Fibroblast of mammary gland (primary cell): Measurements from ENCODE around the gene OMA1.
A peak's percentile ranks its signal among the peaks of the same experiment; 100 is the strongest.

Source experiments
- DNase-seq: peaks from one replicate; pipeline ENCODE4 v3.0.0-alpha.2; 2010; ENCODE audit warnings: low read depth
- H3K4me3 ChIP-seq: 2 replicates; pipeline ENCODE4 v1.5.1; 2011; ENCODE audit warnings: low read depth, mild to moderate bottlenecking, low read length, moderate library complexity; ENCODE audit not compliant: control insufficient read depth
- TF ChIP-seq, protein P1 (sequence below): conservative IDR thresholded peaks from 2 replicates; pipeline ENCODE4 v1.5.1; 2011; ENCODE audit warnings: low read depth, low read length, inconsistent platforms; ENCODE audit not compliant: control insufficient read depth, insufficient read depth

The OMA1 gene

DNA sequence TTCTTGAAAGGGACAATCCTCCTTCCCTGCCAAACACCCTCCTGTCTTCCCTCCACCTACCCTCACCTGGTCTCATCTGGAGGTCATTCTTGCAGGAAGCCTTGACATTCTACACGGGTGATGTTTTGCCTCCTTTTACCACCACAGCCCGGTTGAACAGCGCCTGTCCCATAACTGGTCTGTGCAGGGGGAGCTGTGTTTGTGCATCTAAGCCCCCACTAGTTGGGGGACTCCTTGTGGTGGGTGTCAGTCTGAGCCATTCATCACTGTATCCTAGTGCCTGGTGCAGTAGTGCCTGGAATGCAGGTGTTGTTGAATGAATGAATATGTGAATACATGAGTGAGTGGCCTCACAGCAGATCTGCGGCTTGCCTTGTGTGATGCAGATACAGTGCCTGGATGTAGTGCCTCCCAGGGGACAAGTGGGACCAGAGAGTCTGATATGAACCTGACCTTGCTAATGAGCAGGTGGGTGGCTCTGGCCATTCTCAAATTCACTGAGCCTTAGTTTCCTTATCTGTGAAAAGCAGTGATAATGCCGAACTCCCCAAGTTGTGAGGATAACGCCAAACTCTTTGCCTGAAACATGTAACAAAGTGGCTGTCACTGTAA, 79.8 kb downstream of the OMA1 start:
- no peak for DNase-seq
- H3K4me3 ChIP-seq: no peak overlapping the region
- TF ChIP-seq, protein P1, sequence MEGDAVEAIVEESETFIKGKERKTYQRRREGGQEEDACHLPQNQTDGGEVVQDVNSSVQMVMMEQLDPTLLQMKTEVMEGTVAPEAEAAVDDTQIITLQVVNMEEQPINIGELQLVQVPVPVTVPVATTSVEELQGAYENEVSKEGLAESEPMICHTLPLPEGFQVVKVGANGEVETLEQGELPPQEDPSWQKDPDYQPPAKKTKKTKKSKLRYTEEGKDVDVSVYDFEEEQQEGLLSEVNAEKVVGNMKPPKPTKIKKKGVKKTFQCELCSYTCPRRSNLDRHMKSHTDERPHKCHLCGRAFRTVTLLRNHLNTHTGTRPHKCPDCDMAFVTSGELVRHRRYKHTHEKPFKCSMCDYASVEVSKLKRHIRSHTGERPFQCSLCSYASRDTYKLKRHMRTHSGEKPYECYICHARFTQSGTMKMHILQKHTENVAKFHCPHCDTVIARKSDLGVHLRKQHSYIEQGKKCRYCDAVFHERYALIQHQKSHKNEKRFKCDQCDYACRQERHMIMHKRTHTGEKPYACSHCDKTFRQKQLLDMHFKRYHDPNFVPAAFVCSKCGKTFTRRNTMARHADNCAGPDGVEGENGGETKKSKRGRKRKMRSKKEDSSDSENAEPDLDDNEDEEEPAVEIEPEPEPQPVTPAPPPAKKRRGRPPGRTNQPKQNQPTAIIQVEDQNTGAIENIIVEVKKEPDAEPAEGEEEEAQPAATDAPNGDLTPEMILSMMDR: no peak

DNA sequence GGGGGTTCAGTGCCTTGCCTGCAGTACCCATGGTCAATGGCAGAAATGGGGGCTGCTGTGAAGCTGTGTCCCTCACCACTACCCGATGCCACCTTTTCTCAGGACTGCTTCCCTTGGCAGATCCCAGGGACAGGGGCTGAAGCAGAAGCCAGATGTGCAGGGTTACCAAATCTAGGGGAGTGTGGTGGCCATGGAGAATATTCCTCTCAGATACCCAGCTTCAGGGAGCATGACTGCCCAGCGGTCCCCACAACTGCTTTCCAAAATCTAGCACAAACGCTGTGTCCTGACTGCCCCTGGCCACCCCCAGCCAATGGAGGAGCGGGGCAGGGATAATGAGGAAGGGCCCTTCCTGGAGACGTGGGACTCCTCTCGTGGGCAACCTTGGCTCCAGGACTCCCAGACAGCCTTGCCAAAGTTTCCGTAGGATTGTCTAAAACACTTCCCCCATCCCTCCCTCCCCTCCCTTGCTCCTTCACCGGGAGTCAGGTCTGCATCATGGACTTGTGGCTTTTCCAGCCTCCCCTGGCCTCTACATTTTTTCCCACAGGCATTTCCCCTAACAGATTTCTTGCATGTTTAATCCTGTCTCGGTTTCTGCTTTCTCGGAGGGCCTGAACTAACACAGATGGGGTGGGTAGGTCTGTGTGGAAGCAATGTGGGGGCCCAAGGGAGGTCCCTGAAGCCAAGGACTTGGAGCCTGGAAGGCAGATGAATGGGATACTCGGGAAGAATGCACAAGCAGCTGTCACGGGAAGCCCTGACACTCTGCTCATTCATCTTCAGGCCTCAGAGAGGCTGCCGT, 80.5 kb downstream of the OMA1 start:
- no peak overlapping the region for H3K4me3 ChIP-seq
- TF ChIP-seq, protein P1: no peak
- no peak for DNase-seq

DNA sequence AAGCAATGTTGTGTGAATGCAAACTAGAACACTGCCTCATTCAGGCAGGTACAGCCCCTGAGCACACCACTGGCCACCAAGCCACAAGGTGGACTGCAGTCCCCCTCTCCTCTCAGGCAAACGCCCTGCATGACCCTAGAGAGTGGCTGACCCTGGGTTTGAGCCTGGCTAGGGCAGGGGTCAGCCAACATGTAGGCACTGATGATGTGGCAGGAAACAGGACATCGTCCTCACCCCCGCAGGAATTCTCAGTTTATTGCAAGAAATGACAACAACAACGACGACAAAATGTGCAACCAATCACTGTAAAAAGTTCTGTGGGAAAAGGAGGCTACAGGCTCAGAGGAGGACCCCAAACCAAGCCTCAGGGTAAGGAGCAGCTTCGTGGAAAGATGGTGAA, 81.3 kb downstream of the OMA1 start:
- TF ChIP-seq, protein P1: no peak
- DNase-seq: no peak
- no peak overlapping the region for H3K4me3 ChIP-seq

DNA sequence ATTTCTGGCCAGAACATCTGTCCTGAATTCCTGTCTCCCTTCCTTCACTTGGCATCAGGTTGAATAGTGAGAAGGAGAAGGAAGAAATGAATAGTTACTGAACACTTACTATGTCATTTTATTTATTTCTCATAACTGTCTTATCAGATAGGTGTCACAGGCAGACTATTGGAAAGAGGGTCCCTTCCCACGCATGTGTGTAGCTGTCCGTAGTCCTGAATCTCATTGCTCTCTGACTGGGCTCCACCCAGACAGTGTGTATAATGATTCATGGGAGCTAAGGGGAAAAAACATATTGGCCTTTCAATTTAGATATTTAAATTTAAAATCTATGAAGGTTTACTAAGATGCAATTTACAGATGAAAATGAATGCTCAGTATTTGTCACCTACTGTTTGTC, 86.1 kb downstream of the OMA1 start:
- peak; percentile 33 for DNase-seq
- H3K4me3 ChIP-seq: no peak overlapping the region
- TF ChIP-seq, protein P1: no peak

DNA sequence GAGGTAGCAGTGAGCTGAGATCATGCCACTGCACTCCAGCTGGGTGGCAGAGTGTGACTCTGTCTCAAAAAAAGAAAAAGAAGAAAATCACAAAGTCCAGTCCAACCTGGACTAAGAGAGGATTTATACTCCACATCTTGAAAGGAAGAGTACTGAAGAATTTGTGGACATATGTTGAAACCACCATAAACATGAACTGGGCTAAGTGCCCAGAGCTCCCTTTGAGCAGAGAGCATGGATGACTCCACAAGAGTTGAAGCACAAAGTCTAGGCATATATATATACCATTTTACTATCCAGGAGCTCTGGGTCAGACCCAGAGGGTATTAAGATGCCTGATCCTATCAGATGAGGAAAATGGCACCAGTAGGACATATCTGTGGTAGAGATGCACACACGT, 86.6 kb downstream of the OMA1 start:
- DNase-seq: no peak
- no peak overlapping the region for H3K4me3 ChIP-seq
- TF ChIP-seq, protein P1: no peak

DNA sequence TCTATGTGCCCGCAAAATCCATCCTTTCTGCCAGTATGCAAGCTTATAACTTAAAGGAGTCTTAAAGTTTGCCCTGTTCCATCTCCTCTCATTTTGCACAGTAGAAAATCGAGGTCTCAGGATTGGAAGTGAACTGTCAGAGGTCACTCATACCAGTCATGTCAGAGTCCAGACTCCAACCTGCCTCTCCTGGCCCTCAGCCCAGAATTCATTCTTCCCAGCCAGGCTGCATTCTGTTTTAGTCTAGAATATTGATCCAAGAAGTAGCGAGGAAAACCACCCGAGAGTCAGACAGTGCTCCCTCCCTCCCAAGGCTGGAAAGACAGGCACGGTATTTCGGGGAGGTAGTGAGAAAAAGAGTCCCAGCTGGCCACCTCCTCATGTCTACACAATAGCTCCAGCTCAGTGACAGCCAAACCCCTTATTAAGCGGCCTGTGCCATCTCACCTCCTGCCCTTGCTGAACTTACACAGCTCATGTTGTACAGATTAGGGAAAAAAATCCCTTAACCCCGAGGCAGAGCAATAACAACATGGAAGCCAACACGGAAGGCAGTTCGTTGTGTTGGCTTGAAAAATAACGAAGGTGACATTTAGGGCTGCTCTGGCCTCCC, 89.4 kb downstream of the OMA1 start:
- no peak overlapping the region for H3K4me3 ChIP-seq
- DNase-seq: no peak
- TF ChIP-seq, protein P1: no peak
